ENCODE results near the gene CPNE5.

DNA sequence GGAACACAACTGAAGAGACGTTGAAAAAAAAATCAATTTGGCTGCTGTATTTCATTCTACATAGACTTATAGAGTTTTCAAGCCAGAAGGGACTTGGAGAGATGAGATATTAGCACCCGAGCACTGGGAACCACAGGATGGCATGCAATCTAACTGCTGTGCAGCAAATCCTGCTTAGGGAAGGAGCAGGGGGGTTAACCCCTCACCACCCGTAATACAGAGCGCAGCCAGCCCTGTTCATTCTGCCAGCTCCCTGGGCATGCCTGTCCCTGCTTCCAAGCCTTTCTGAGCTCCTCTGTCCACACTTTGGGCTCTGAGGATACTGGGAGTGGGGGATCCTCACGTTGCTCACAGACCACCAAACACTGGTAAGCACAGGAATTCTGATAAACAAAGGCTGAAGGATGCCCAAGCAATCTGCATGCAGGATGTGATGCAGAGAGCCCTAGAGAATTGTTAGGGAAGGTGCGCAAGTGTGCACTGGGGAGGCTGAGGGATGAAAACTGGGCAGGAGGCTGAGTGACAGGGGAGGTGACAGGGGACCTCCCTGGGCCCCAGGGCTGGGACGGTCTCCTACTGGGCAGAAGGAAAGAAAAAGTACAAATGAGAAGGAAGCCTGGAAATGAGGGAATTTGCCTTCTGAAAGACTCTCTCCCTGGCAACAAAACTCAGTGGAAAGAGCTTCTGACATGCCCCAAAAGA, 34.0 kb downstream of the CPNE5 start:
- TF ChIP-seq, protein P1, sequence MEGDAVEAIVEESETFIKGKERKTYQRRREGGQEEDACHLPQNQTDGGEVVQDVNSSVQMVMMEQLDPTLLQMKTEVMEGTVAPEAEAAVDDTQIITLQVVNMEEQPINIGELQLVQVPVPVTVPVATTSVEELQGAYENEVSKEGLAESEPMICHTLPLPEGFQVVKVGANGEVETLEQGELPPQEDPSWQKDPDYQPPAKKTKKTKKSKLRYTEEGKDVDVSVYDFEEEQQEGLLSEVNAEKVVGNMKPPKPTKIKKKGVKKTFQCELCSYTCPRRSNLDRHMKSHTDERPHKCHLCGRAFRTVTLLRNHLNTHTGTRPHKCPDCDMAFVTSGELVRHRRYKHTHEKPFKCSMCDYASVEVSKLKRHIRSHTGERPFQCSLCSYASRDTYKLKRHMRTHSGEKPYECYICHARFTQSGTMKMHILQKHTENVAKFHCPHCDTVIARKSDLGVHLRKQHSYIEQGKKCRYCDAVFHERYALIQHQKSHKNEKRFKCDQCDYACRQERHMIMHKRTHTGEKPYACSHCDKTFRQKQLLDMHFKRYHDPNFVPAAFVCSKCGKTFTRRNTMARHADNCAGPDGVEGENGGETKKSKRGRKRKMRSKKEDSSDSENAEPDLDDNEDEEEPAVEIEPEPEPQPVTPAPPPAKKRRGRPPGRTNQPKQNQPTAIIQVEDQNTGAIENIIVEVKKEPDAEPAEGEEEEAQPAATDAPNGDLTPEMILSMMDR (conservative IDR thresholded peaks at IDR 0.05; ENCODE audit: low read length), result no peak
- no peak for TF ChIP-seq EZH2phosphoT487 (IDR thresholded peaks at IDR 0.05; ENCODE audit: borderline replicate concordance)

Data from Loucy (cell line).